HepG2 (cell line): ENCODE measurements around the gene UTS2R. TPM values are rescaled to one million over a fixed set of nuclear protein-coding genes. Genes with fewer than 3 reads are reported as not detected.

Experiments used
- ARHGAP35 ChIP-seq: sonication (generic); formaldehyde crosslinking; IDR thresholded peaks from 2 replicates; pipeline ENCODE4 v1.9.0; 2022; ENCODE audit warnings: mild to moderate bottlenecking, inconsistent platforms, moderate library complexity, missing genetic modification reagents, borderline replicate concordance
- ATF1 ChIP-seq: IDR thresholded peaks from 2 replicates; pipeline ENCODE4 v1.6.1; 2016; ENCODE audit warnings: mild to moderate bottlenecking, control low read depth
- HNRNPL ChIP-seq: fragments of 200-400 bp; formaldehyde crosslinking; IDR thresholded peaks from 2 replicates; pipeline ENCODE4 v1.6.1; 2017; ENCODE audit warnings: mild to moderate bottlenecking, low read depth, low read length
- HNRNPUL1 ChIP-seq: fragments of 200-400 bp; formaldehyde crosslinking; IDR thresholded peaks from 2 replicates; pipeline ENCODE4 v1.6.1; 2017; ENCODE audit warnings: low read depth, mild to moderate bottlenecking, low read length, moderate library complexity
- MBD4 ChIP-seq: IDR thresholded peaks from 2 replicates; pipeline ENCODE4 v1.6.1; 2012; ENCODE audit warnings: low read length, inconsistent platforms, borderline replicate concordance
- NFRKB ChIP-seq: fragments of 450-650 bp; IDR thresholded peaks from 2 replicates; pipeline ENCODE4 v1.6.1; 2017
- PAWR ChIP-seq: sonication (generic); formaldehyde crosslinking; IDR thresholded peaks from 2 replicates; pipeline ENCODE4 v1.4.0; 2020; ENCODE audit warnings: missing genetic modification reagents, mild to moderate bottlenecking, borderline replicate concordance
- ZBTB38 ChIP-seq: sonication (generic); formaldehyde crosslinking; IDR thresholded peaks from 2 replicates; pipeline ENCODE4 v1.5.1; 2020; ENCODE audit warnings: mild to moderate bottlenecking, missing genetic modification reagents
- ZFP90 ChIP-seq: sonication (generic); formaldehyde crosslinking; IDR thresholded peaks from 2 replicates; pipeline ENCODE4 v1.8.0; 2022; ENCODE audit warnings: missing genetic modification reagents, mild to moderate bottlenecking, inconsistent platforms, borderline replicate concordance
- ZIK1 ChIP-seq: sonication (generic); formaldehyde crosslinking; IDR thresholded peaks from 2 replicates; pipeline ENCODE4 v1.5.0; 2020; ENCODE audit warnings: mild to moderate bottlenecking, low read depth, missing genetic modification reagents, borderline replicate concordance
- ZMYM2 ChIP-seq: sonication (generic); formaldehyde crosslinking; IDR thresholded peaks from 2 replicates; pipeline ENCODE4 v1.8.0; 2022; ENCODE audit warnings: mild to moderate bottlenecking, missing genetic modification reagents
- ZNF17 ChIP-seq: sonication (generic); formaldehyde crosslinking; IDR thresholded peaks from 2 replicates; pipeline ENCODE4 v1.5.0; 2020; ENCODE audit warnings: mild to moderate bottlenecking, missing genetic modification reagents
- ZNF296 ChIP-seq: sonication (generic); formaldehyde crosslinking; conservative IDR thresholded peaks from 2 replicates; pipeline ENCODE4 v1.5.0; 2020; ENCODE audit warnings: mild to moderate bottlenecking, missing genetic modification reagents
- ZNF329 ChIP-seq: sonication (generic); formaldehyde crosslinking; IDR thresholded peaks from 2 replicates; pipeline ENCODE4 v1.9.0; 2021; ENCODE audit warnings: low read depth, mild to moderate bottlenecking, missing genetic modification reagents
- ZNF33A ChIP-seq: sonication (generic); formaldehyde crosslinking; IDR thresholded peaks from 2 replicates; pipeline ENCODE4 v1.5.1; 2020; ENCODE audit warnings: missing genetic modification reagents, mild to moderate bottlenecking, moderate library complexity, borderline replicate concordance
- ZNF550 ChIP-seq: sonication (generic); formaldehyde crosslinking; IDR thresholded peaks from 2 replicates; pipeline ENCODE4 v1.4.0; 2020; ENCODE audit warnings: mild to moderate bottlenecking, missing genetic modification reagents, borderline replicate concordance
- ZNF740 ChIP-seq: sonication (generic); formaldehyde crosslinking; IDR thresholded peaks from 2 replicates; pipeline ENCODE4 v1.4.0; 2020; ENCODE audit warnings: missing genetic modification reagents
- ZNF800 ChIP-seq: sonication (generic); formaldehyde crosslinking; IDR thresholded peaks from 2 replicates; pipeline ENCODE4 v1.4.0; 2020; ENCODE audit warnings: missing genetic modification reagents
- polyA plus RNA-seq, 8 experiments: library from polyadenylated mRNA; depleted of rRNA in 3 of 8; stranded (reverse) in 7 of 8; unstranded in 1 of 8; fragments of >200 nt; fragmentation: Illumina TruSeq in 4 of 8; extraction: Trizol in 4 of 8; gene quantifications; 2 replicates each; pipeline versions ENCODE4 v1.2.1 to v1.2.3, GENCODE V29; 2011 to 2016; ENCODE audit warnings: low read depth in 4 of 8, missing spikeins in 1 of 8, mixed read lengths in 1 of 8; ENCODE audit not compliant: insufficient read depth in 1 of 8
- total RNA-seq, 5 experiments: library from RNA; depleted of rRNA; stranded (reverse); fragments of >200 nt; fragmentation: Illumina TruSeq; extraction: Trizol; gene quantifications; 2 replicates each; pipeline ENCODE4 v1.2.3, GENCODE V29; 2016; ENCODE audit warnings: low read depth in 1 of 5
- TF ChIP-seq, protein P1 (sequence below): sonication (generic); formaldehyde crosslinking; IDR thresholded peaks from 2 replicates; pipeline ENCODE4 v1.5.1; 2020; ENCODE audit warnings: mild to moderate bottlenecking, missing genetic modification reagents, borderline replicate concordance
- TF ChIP-seq, protein P2 (sequence below): sonication (generic); formaldehyde crosslinking; IDR thresholded peaks from 2 replicates; pipeline ENCODE4 v1.5.0; 2020; ENCODE audit warnings: mild to moderate bottlenecking, missing genetic modification reagents, moderate library complexity

The UTS2R gene
- total and polyA plus RNA-seq, 2 of the 13 experiments (the other 11 are each of a cell fraction or from before 2014, with no cell fraction given) = 0.13 to 0.15 TPM

GRCh38 chr17:82345151-82345976 is 26.2 kb upstream of the UTS2R start (continued):
- TF ChIP-seq, protein P1, sequence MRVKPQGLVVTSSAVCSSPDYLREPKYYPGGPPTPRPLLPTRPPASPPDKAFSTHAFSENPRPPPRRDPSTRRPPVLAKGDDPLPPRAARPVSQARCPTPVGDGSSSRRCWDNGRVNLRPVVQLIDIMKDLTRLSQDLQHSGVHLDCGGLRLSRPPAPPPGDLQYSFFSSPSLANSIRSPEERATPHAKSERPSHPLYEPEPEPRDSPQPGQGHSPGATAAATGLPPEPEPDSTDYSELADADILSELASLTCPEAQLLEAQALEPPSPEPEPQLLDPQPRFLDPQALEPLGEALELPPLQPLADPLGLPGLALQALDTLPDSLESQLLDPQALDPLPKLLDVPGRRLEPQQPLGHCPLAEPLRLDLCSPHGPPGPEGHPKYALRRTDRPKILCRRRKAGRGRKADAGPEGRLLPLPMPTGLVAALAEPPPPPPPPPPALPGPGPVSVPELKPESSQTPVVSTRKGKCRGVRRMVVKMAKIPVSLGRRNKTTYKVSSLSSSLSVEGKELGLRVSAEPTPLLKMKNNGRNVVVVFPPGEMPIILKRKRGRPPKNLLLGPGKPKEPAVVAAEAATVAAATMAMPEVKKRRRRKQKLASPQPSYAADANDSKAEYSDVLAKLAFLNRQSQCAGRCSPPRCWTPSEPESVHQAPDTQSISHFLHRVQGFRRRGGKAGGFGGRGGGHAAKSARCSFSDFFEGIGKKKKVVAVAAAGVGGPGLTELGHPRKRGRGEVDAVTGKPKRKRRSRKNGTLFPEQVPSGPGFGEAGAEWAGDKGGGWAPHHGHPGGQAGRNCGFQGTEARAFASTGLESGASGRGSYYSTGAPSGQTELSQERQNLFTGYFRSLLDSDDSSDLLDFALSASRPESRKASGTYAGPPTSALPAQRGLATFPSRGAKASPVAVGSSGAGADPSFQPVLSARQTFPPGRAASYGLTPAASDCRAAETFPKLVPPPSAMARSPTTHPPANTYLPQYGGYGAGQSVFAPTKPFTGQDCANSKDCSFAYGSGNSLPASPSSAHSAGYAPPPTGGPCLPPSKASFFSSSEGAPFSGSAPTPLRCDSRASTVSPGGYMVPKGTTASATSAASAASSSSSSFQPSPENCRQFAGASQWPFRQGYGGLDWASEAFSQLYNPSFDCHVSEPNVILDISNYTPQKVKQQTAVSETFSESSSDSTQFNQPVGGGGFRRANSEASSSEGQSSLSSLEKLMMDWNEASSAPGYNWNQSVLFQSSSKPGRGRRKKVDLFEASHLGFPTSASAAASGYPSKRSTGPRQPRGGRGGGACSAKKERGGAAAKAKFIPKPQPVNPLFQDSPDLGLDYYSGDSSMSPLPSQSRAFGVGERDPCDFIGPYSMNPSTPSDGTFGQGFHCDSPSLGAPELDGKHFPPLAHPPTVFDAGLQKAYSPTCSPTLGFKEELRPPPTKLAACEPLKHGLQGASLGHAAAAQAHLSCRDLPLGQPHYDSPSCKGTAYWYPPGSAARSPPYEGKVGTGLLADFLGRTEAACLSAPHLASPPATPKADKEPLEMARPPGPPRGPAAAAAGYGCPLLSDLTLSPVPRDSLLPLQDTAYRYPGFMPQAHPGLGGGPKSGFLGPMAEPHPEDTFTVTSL (CRISPR knock-in tag) = no peak
- no peak for TF ChIP-seq ATF1 (CRISPR knock-in tag)
- TF ChIP-seq ZNF329 = no peak
- no peak for TF ChIP-seq PAWR (CRISPR knock-in tag)
- no peak for TF ChIP-seq ZMYM2 (CRISPR knock-in tag)
- TF ChIP-seq ZNF740 (CRISPR knock-in tag) = no peak
- TF ChIP-seq ZNF17 (CRISPR knock-in tag) = no peak
- TF ChIP-seq ZNF550 (CRISPR knock-in tag) = no peak
- no peak for TF ChIP-seq ZNF800 (CRISPR knock-in tag)
- TF ChIP-seq ZIK1 (CRISPR knock-in tag) = no peak
- TF ChIP-seq MBD4 = no peak
- no peak for TF ChIP-seq ARHGAP35 (CRISPR knock-in tag)
- TF ChIP-seq ZBTB38 = peak; percentile 100
- TF ChIP-seq ZNF33A (CRISPR knock-in tag) = no peak
- 0 out of 2 replicates have a peak, but pooled peaks have one; percentile 6 for TF ChIP-seq ZNF296 (CRISPR knock-in tag)
- no peak for TF ChIP-seq HNRNPUL1
- TF ChIP-seq NFRKB = no peak
- TF ChIP-seq, protein P2, sequence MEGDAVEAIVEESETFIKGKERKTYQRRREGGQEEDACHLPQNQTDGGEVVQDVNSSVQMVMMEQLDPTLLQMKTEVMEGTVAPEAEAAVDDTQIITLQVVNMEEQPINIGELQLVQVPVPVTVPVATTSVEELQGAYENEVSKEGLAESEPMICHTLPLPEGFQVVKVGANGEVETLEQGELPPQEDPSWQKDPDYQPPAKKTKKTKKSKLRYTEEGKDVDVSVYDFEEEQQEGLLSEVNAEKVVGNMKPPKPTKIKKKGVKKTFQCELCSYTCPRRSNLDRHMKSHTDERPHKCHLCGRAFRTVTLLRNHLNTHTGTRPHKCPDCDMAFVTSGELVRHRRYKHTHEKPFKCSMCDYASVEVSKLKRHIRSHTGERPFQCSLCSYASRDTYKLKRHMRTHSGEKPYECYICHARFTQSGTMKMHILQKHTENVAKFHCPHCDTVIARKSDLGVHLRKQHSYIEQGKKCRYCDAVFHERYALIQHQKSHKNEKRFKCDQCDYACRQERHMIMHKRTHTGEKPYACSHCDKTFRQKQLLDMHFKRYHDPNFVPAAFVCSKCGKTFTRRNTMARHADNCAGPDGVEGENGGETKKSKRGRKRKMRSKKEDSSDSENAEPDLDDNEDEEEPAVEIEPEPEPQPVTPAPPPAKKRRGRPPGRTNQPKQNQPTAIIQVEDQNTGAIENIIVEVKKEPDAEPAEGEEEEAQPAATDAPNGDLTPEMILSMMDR (CRISPR knock-in tag) = no peak
- TF ChIP-seq HNRNPL = no peak
- no peak for TF ChIP-seq ZFP90 (CRISPR knock-in tag)
